GM12892 (cell line): ENCODE results near the gene RBMS1.

Experiments used
- DNase-seq: peaks from one replicate; pipeline ENCODE4 v3.0.0; 2011; ENCODE audit not compliant: insufficient read length
- FAIRE-seq: peaks from 2 replicates; lab custom pipeline; 2011; peaks lifted over from hg19 to GRCh38; lab: Jason Lieb, UNC
- POLR2A ChIP-seq: IDR thresholded peaks from 2 replicates; pipeline ENCODE4 v1.6.1; 2011; ENCODE audit warnings: low read depth, low read length, control low read depth
- POLR2AphosphoS5 ChIP-seq: IDR thresholded peaks from 2 replicates; pipeline ENCODE4 v1.6.1; 2011; ENCODE audit warnings: low read depth, low read length, control low read depth
- TAF1 ChIP-seq: IDR thresholded peaks from 2 replicates; pipeline ENCODE4 v1.6.1; 2011; ENCODE audit warnings: low read depth, mild to moderate bottlenecking, control low read depth, low read length, borderline replicate concordance

The RBMS1 gene

DNA sequence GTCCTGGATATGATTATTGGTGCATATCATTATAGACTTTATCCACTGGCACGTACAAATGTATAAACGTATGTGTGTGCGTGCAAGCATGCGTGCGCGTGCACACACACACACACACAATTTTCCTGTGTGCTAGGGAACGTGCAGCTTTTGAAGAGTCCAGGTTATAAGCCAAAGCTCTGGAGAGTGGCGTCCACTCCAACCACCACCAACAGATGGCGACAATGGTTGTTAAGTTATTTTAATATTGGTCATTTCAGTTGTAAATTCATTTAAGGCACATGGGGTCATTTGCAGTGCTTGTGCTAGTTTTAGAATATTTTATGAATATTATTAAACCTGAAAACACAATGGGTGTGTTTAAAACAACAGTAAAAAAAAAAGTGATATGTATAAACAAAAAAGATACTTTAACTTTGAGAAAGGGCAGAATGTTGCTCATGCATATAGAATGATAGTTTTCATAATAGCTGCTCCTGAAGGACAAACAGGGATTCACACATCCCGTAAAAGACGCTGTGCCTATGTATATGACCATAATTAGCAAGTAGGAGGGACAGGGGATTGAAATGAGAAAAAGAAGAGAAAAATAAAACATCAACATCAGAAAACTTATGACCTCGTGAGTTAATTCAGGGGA is 169.3 kb downstream of the RBMS1 start:
- no peak for TF ChIP-seq TAF1
- TF ChIP-seq POLR2AphosphoS5, result no peak
- TF ChIP-seq POLR2A, result no peak
- FAIRE-seq, result peak; percentile 78
- no peak for DNase-seq

DNA sequence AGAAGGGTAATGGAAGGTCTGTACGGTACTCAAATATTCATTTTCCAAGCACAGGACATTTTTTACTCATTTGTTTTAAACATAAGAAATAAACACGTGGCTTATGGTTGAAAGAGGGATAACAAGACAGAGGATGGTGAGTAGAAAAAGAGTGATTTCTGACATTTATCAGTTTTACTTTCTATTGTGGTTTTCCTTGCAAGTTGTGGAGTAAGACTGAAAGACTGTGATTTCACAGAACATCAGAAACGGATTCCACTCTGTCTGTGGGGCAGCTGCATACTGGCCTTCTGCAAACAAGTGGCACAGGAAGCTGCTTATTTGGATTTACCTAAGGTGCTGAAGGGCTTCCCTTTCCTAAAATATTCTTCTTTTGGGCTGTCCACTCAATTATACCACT is 171.3 kb downstream of the RBMS1 start:
- DNase-seq (no peak), FAIRE-seq (no peak)
- TF ChIP-seq POLR2A, result no peak
- TF ChIP-seq POLR2AphosphoS5, result no peak
- TF ChIP-seq TAF1, result no peak

DNA sequence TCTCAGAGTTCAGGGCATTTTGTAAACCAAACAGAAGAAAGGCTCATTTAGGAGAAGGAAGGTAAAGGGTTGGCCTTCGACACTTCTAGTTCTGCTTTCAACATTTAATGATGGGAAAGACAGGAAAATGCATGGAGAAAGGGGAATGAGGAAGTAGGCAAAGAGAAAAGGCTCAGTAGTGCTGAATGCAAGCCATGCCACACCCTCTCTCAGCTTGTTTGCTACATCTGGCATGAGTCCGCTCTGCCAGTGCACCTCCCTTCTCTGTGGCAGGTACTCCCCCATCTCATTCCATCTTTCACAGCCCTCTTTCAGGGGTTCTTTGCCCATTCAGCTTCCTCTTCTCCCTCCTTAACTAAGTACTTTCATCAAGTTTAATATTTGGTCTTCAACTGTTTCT is 172.6 kb downstream of the RBMS1 start:
- TF ChIP-seq POLR2A (no peak), POLR2AphosphoS5 (no peak), TAF1 (no peak)
- FAIRE-seq, result no peak
- DNase-seq, result no peak

DNA sequence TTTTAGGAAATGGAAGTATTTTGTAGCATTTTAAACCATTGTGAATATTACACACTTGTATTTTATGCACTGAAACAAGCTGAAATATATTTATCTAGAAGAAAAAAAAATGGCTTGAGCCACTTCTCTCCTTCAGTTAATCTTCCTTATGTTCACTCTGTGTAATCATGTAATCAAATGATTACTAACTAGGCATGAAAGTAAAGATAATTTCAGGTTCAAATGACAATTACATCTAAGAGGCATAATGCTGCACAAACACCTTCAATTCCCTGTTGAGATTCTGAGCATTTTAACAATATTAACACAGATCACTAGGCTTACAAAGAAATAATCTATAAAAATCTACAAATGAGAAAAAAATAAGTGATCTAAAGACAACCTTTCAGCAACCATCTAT is 173.9 kb downstream of the RBMS1 start:
- no peak for DNase-seq
- FAIRE-seq, result no peak
- TF ChIP-seq POLR2AphosphoS5 (no peak), TAF1 (no peak), POLR2A (no peak)

DNA sequence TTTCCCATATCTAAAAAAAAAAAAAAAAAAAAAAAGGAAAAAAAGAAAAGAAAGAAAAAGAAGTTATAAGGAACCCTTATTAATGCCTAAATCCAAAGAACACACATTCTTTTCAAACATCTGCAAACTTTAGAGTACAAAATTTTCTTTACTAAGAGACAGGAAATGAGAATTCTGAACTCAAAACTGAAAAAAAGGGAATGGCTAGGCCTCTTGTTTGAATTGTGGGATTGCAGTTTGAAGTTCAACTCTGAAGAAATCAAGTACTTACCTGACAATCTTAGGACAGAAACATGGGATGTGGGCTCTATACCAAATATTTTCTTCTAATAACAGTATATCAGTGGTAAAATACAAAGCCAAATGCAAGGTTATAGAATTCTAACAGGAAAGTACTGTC is 175.4 kb downstream of the RBMS1 start:
- TF ChIP-seq POLR2A (no peak), POLR2AphosphoS5 (no peak), TAF1 (no peak)
- FAIRE-seq, result no peak
- DNase-seq, result no peak

DNA sequence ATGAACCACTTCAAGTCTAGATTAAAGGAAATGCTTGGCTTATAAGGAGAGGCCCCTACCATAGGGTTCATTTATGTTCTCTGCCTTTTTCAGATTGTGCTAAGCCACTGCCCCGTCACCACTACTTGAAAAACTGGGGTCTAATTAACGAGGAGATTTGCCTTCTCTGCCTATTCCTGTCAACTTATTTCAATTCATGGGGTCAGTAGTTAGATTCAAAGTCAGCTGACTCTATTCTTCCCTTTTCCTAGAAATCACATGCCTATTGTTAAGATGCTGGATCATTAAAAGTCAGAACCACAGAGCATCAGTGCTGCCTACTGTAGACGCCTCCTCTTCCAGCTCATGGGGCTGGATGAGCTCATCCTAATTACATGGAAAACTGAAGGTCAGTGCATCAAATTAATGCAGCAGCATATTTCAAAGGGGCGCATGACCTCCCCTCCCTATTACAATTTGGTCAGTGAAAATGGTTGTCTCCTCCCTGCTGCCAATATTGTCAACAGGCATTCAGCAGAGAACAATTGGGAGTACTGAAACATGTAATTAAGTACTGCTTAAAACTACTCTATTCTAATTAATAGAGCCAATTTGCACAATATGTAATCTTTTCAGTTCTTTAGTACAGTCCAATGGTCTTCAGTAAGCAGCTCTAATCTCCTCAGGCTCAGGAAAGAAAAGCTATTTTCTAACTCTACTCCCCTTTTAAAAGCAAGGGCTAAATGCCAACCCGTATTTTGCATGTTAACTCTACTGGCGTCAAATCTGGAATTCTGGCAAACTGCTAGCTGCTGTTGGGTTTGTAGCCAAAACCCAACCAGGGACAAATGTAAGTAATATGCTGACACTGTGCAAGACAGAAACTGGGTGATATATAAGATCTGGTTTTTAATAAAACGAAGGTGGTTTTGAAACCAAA is 176.2 kb downstream of the RBMS1 start:
- FAIRE-seq (no peak), DNase-seq (no peak)
- TF ChIP-seq POLR2A (no peak), POLR2AphosphoS5 (no peak), TAF1 (no peak)

DNA sequence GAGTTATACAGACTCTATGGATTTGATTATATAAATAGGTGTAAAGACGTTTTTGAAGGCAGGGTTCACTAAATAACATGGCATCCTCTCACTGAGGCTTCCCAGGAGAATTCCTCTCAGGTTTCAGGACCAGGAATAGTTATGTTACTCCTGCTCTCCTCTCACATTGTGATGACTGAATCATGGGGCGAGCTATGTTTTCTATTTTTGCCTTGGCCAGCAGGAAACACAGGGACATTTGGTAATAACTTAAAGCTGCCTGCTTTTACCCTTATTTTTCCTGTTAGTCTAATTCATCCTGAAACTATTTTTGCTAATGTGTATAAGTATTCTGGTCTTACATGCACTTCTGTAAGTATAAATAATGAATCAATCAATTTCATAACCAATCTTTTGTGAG is 178.3 kb downstream of the RBMS1 start:
- DNase-seq, result no peak
- TF ChIP-seq POLR2AphosphoS5 (no peak), POLR2A (no peak), TAF1 (no peak)
- no peak for FAIRE-seq

DNA sequence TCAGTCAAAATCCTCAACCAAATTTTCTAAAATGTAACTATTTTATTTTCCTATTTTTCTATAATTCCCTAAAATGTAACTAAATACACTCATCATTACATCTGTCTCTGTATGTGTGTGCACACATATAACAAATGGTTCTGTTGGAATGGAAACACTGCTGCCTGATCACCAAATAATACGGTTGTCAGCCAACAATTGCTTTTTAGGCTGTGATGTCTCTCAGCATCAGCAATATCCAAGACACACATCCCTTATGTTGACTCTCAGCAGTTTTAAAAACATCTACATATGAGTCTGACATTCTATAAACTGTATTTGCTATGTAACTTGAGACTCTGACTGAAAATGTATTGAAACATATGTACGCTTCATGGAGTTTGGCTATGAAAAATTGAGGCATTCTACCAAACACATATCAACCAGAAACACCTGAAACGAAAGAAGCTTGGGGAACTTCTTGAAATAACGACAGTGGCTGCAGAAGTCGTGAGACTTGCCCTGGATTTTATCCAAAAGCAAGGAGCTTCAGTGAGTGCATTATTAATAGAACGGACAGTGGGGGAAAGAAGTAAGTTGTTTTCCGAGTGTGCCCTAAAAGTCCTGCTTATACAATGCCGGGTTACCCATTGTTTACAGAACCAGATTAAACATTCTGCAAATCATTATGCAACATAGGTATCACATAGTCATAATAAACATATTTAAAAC is 183.3 kb downstream of the RBMS1 start:
- no peak for FAIRE-seq

DNA sequence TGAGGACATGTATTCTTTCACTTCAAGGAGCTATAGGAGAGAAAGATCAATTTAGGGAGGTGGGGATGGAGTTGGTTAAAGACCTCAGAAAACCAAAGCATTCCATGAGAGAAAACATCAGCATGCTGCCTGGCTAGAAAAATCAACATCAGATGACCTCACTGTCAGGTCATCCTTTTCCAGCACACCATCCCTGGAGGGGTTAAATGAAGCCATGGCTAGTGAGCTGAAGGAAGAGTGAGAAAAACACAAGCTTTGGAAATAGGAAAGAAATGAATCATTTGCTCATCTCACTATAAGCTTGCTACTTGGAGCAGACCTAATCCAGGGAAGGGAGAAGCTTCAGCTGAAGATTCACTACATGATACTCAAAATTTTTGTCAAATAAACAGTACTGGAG is 184.0 kb downstream of the RBMS1 start:
- DNase-seq (no peak), FAIRE-seq (no peak)
- no peak for TF ChIP-seq TAF1
- TF ChIP-seq POLR2AphosphoS5, result no peak
- no peak for TF ChIP-seq POLR2A

More for the DNA sequence above, 183.3 kb downstream of the RBMS1 start:
- no peak for TF ChIP-seq POLR2AphosphoS5
- no peak for TF ChIP-seq POLR2A
- no peak for TF ChIP-seq TAF1
- no peak for DNase-seq

DNA sequence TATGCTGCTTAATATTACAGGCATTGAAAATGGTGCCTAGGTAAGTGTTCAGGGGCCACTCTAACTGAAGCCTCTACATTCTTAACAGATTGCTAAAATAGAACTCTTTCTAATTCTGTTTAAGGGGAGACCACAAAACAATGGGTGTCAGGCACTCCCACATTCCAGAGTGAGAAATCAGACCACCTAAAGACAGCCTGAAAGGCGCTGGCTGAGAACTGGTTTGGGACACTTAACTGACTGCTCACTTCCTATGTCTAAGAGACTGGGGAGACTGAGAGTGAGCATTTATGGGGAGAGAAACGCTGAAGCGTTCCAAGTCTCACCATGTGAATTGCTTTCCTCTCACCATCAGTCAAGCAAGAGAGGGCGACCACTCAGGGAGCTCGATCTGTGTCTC is 184.7 kb downstream of the RBMS1 start:
- FAIRE-seq (no peak), DNase-seq (no peak)
- TF ChIP-seq POLR2A, result no peak
- no peak for TF ChIP-seq TAF1

DNA sequence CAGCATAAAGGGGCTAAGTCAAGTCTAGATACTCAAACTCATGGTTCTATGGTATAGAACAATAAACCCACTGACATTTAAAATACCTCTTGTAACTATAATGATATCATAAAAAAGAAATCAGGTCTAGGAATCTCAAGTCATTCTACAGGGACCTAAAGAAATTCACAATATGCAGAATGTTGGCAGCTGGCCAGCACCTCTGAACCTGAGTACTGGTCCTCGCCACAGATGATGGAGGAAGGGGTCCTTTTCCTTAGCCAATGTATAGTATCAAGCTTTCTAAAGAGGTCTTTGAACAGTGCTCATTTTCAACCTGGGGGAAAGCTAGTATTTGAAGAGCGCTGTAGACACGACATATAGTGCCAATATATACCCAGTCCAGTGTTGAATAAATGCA is 185.1 kb downstream of the RBMS1 start:
- FAIRE-seq (no peak), DNase-seq (no peak)

DNA sequence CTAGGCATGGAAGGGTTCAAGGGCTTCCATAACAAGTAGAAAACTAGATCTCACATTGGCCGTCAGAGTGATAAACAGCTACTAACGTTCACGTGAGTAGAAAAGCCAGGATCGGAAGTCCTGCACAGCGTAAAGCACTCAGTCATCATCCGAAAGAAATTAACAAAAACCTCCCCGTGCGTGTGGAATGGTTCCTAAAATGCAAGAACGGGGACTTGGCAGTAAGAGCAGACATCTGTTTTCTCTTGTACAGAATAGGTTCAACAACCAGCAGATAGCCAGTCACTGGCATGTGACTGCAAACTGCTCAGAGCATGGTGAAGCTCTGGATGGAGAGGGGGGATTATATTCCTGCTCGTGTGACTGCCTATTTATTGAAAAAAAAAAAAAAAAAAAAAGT is 186.6 kb downstream of the RBMS1 start:
- DNase-seq (no peak), FAIRE-seq (no peak)
- TF ChIP-seq TAF1 (no peak), POLR2AphosphoS5 (no peak), POLR2A (no peak)

More for the DNA sequence above, 185.1 kb downstream of the RBMS1 start:
- no peak for TF ChIP-seq POLR2A
- TF ChIP-seq POLR2AphosphoS5, result no peak
- no peak for TF ChIP-seq TAF1
